GM12878 (cell line): Measurements from ENCODE around the gene CLRN3. TPM values are rescaled to one million over a fixed set of nuclear protein-coding genes. Genes with fewer than 3 reads are reported as not detected.

Experiments
- ATAC-seq: fragments of 200-7000 bp; cut with Tn5 transposase; 3 replicates; pipeline ENCODE4 v1.9.1; 2020; ENCODE audit warnings: mild to moderate bottlenecking, moderate library complexity
- BruUV-seq: library from RNA; stranded (reverse); fragments of 400-500 nt; replicated peaks from 2 replicates; lab custom pipeline; 2021; lab: Mats Ljungman, UMichigan
- CTCF ChIA-PET: fragments of 300-600 bp; sonication (Branson Sonifier 250); formaldehyde crosslinking; extraction: SDS; loops from one replicate; lab custom pipeline; 2021; ENCODE audit warnings: inconsistent platforms; lab: Yijun Ruan, JAX
- POLR2A ChIA-PET: fragments of 350-600 bp; formaldehyde crosslinking; extraction: SDS; loops from one replicate; lab custom pipeline; 2021; ENCODE audit warnings: inconsistent platforms; lab: Charles Lee
- RAD21 ChIA-PET: fragments of 300-600 bp; sonication (Branson Sonifier 250); formaldehyde crosslinking; loops from one replicate; lab custom pipeline; 2023; ENCODE audit warnings: antibody characterized with exemption; ENCODE audit not compliant: unreplicated experiment; lab: Charles Lee
- SMC1A ChIA-PET: fragments of 300-600 bp; sonication (Branson Sonifier 250); formaldehyde crosslinking; loops from one replicate; lab custom pipeline; 2023; ENCODE audit not compliant: unreplicated experiment, uncharacterized antibody; lab: Charles Lee
- DNase-seq: peaks from one replicate; pipeline ENCODE4 v3.0.0-alpha.2; 2011; ENCODE audit warnings: low read depth, low spot score
- FAIRE-seq: peaks from 3 replicates; lab custom pipeline; 2011; peaks lifted over from hg19 to GRCh38; lab: Jason Lieb, UNC
- H2AFZ ChIP-seq: 2 replicates; pipeline ENCODE4 v1.6.0; 2011; ENCODE audit warnings: low read depth, low read length, control low read depth; ENCODE audit not compliant: control insufficient read depth
- H3K27ac ChIP-seq: 2 replicates; pipeline ENCODE4 v1.5.1; 2011; ENCODE audit warnings: control low read depth; ENCODE audit not compliant: control insufficient read depth, insufficient read depth
- H3K27me3 ChIP-seq, 2 experiments: replicated peaks in 1 of 2; 2 replicates each; pipeline versions ENCODE4 v1.6.0 to v1.6.1; 2011; ENCODE audit warnings: low read length in 1 of 2; ENCODE audit not compliant: control insufficient read depth in 2 of 2, insufficient read depth in 2 of 2
- H3K36me3 ChIP-seq, 2 experiments: 2 replicates each; pipeline ENCODE4 v1.5.1; 2011; ENCODE audit warnings: low read length in 1 of 2; ENCODE audit not compliant: control insufficient read depth in 2 of 2, insufficient read depth in 2 of 2
- H3K4me1 ChIP-seq: 2 replicates; pipeline ENCODE4 v1.6.1; 2011; ENCODE audit warnings: mild to moderate bottlenecking, low read length, moderate library complexity, mixed read lengths; ENCODE audit not compliant: control insufficient read depth, insufficient read depth
- H3K4me2 ChIP-seq: 2 replicates; pipeline ENCODE4 v1.6.0; 2011; ENCODE audit warnings: control low read depth; ENCODE audit not compliant: control insufficient read depth, insufficient read depth
- H3K4me3 ChIP-seq: fragments of 200-600 bp; sonication (generic); 2 replicates; pipeline ENCODE4 v1.5.1; 2016
- H3K79me2 ChIP-seq: 2 replicates; pipeline ENCODE4 v1.6.0; 2011; ENCODE audit warnings: low read length; ENCODE audit not compliant: control insufficient read depth, insufficient read depth
- H3K9ac ChIP-seq: 2 replicates; pipeline ENCODE4 v1.8.0; 2011; ENCODE audit warnings: low read length, control low read depth, mixed read lengths; ENCODE audit not compliant: control insufficient read depth, insufficient read depth
- H3K9me3 ChIP-seq: replicated peaks from 3 replicates; pipeline ENCODE4 v1.5.1; 2011; ENCODE audit warnings: mild to moderate bottlenecking, low read length; ENCODE audit not compliant: control insufficient read depth, insufficient read depth
- H4K20me1 ChIP-seq: 2 replicates; pipeline ENCODE4 v1.6.0; 2011; ENCODE audit not compliant: control insufficient read depth, insufficient read depth
- BACH1 ChIP-seq: fragments of 450-650 bp; IDR thresholded peaks from 2 replicates; pipeline ENCODE4 v1.6.1; 2017; ENCODE audit warnings: mild to moderate bottlenecking, borderline replicate concordance
- BHLHE40 ChIP-seq, 2 experiments: fragments of 450-650 bp in 1 of 2; IDR thresholded peaks; 2 replicates each; pipeline ENCODE4 v1.6.1; 2011 to 2017; ENCODE audit warnings: low read depth in 2 of 2, borderline replicate concordance in 1 of 2, improper control_type of control experiment in 1 of 2, low read length in 1 of 2, mild to moderate bottlenecking in 1 of 2
- E2F8 ChIP-seq: fragments of 450-650 bp; IDR thresholded peaks from 2 replicates; pipeline ENCODE4 v1.6.1; 2018; ENCODE audit warnings: mild to moderate bottlenecking, low read depth, moderate library complexity; ENCODE audit not compliant: partially characterized antibody
- E4F1 ChIP-seq: fragments of 450-650 bp; IDR thresholded peaks from 2 replicates; pipeline ENCODE4 v1.6.1; 2018; ENCODE audit warnings: borderline replicate concordance, mild to moderate bottlenecking; ENCODE audit not compliant: partially characterized antibody
- EGR1 ChIP-seq, 2 experiments: IDR thresholded peaks; 1 replicate in 1 of 2; 2 replicates in 1 of 2; pipeline ENCODE4 v1.6.1; 2011 to 2012; ENCODE audit warnings: low read depth in 2 of 2, low read length in 2 of 2, borderline replicate concordance in 1 of 2, mild to moderate bottlenecking in 1 of 2, moderate library complexity in 1 of 2
- KDM1A ChIP-seq: fragments of 200-600 bp; sonication (generic); IDR thresholded peaks from 2 replicates; pipeline ENCODE4 v1.6.1; 2016; ENCODE audit warnings: borderline replicate concordance
- NR2C2 ChIP-seq: IDR thresholded peaks from 2 replicates; pipeline ENCODE4 v1.6.1; 2011; ENCODE audit warnings: borderline replicate concordance, low read depth; ENCODE audit not compliant: control insufficient read depth, insufficient read length
- ZNF622 ChIP-seq: fragments of 450-650 bp; IDR thresholded peaks from 2 replicates; pipeline ENCODE4 v1.6.1; 2017; ENCODE audit warnings: mild to moderate bottlenecking, inconsistent platforms
- WGBS: methylation state at CpG from one replicate; pipeline ENCODE4 v1.1.6; 2016; ENCODE audit warnings: low lambda C conversion rate; ENCODE audit not compliant: insufficient replicate concordance, insufficient coverage; ENCODE audit errors: missing lambda C conversion rate; 5-methylcytosine and 5-hydroxymethylcytosine counted together
- in situ Hi-C: fragments of 300-500 bp; cut with MboI; formaldehyde crosslinking; loops from 9 replicates; pipeline ENCODE4 v1.14.3; 2018; ENCODE audit warnings: mixed read lengths
- intact Hi-C: fragments of 100-400 bp; cut with micrococcal nuclease; formaldehyde crosslinking; loops from one replicate; pipeline ENCODE4 v1.14.2; 2022; ENCODE audit not compliant: unreplicated experiment
- polyA plus RNA-seq, 11 experiments: library from polyadenylated mRNA; depleted of rRNA in 4 of 11; unstranded in 6 of 11; stranded (reverse) in 5 of 11; fragments of >200 nt; fragmentation: Nextera tagmentation in 4 of 11; fragmentation: Illumina TruSeq in 1 of 11; extraction: Ambion mirVana in 4 of 11; extraction: Trizol in 1 of 11; gene quantifications; 1 replicate in 1 of 11; 2 replicates in 10 of 11; pipeline versions ENCODE4 v1.2.1 to v1.2.3, GENCODE V29; 2011 to 2016; ENCODE audit warnings: inconsistent platforms in 2 of 11, missing spikeins in 2 of 11, low read depth in 1 of 11
- total RNA-seq, 4 experiments: library from RNA; depleted of rRNA in 3 of 4; stranded (reverse); fragments of >200 nt in 3 of 4; fragmentation: Illumina TruSeq in 1 of 4; extraction: Trizol in 1 of 4; gene quantifications; 2 replicates each; pipeline versions ENCODE4 v1.2.1 to v1.2.3, GENCODE V29; 2013 to 2021

CLRN3 gene
- total and polyA plus RNA-seq, 10 of the 15 experiments (the other 5 are each of a cell fraction or from before 2014, with no cell fraction given) = not detected

- Histone ChIP-seq H3K27ac (no peak overlapping the region), H3K4me3 (no peak overlapping the region), H3K79me2 (no peaks in the 10 kb centered on the region), H3K9ac (no peak overlapping the region), H3K27me3 (no peaks in the 10 kb centered on the region; a peak in 1 of 4 replicates), H4K20me1 (no peaks in the 10 kb centered on the region), H3K9me3 (no peaks in the 10 kb centered on the region), H3K36me3 (no peaks in the 10 kb centered on the region), H3K4me2 (no peak overlapping the region), H2AFZ (no peak overlapping the region), H3K4me1 (no peaks in the 10 kb centered on the region)
- intact Hi-C loops = no loop called here
- TF ChIP-seq ZNF622 = no peak
- no peak for TF ChIP-seq E4F1
- TF ChIP-seq EGR1 (IDR thresholded peaks at IDR 0.05; ENCODE audit: borderline replicate concordance in 1 of 2, low read depth in 2 of 2, low read length in 2 of 2) = no peak
- TF ChIP-seq BACH1 = no peak
- no peak for TF ChIP-seq KDM1A
- no peak for TF ChIP-seq E2F8
- TF ChIP-seq NR2C2 = no peak
- TF ChIP-seq BHLHE40 (IDR thresholded peaks at IDR 0.05; ENCODE audit: borderline replicate concordance in 1 of 2, low read depth in 2 of 2, low read length in 1 of 2) = no peak
- 19% methylated on average over 2 of the region's 2 CpGs for WGBS
- DNase-seq (no peak), FAIRE-seq (no peak), ATAC-seq (no peak)
- CTCF ChIA-PET = no interaction called here
- no TSS peak for BruUV-seq
- SMC1A ChIA-PET = no interaction called here
- in situ Hi-C loops = no loop called here
- RAD21 ChIA-PET = no interaction called here
- POLR2A ChIA-PET = no interaction called here
Measured at GRCh38 chr10:127910464-127910770, 17.7 kb upstream of the CLRN3 start.
